Measurements from ENCODE around the gene ADAMTS15.

The ADAMTS15 gene

DNA sequence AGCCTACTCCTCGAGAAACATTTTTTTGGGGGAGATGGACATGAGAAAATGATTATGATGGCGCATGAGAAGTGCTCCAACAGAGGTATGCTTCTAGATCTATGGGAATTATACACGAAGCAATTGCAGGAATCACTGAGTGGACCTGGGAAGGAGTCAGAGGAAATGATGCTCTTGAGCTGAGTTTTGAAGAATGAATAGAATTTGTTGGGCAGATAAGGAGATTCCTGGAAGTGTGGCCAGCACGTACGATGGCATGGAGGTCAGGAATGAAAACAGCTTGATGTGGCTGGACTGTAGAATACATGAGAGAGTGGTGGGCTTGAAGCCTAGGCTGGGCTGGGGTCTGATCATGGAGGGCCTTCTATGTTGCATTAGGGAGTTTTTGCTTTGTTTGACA lies 31.7 kb downstream of the ADAMTS15 start:
- DNase-seq = no peak

DNA sequence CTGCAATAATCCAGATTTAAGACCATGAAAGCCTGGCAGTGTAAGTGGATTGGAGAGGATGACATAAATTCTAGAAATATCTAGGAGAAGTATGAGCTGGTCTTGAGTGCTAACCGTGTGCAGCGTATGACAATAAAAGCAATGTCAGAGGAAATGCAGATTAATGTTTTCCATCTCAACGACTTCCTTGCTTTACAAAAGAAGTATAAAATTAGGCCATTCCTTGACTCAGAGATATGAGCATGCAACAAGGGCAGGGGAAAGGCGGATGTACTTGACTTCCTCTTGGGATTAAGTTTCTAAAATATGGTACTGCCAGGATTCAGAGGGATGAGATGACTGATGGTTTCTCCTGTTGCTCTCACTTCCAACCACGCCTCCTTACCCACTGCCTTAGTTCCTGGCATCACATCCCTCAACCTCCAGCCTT lies 32.3 kb downstream of the ADAMTS15 start:
- no peak for DNase-seq

DNA sequence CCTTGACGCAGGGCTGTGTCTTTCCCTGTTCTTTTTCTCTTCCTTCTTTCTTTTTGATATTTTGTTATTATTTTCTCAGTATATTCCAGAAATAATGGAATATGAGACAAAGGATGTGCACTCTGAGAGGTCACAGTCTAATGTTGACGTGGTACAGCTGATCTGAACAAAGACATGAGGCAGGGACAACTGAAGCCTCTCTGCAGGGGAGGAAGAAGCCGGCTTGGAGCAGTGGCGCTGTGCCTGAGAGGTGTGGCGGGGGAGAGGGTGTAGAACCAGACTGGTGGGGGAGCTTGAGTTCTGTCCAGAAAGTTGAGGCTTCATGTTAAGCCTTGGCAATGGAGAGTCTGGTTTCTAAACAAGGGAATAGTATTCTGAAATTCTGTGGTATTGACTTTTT lies 34.7 kb downstream of the ADAMTS15 start:
- no peak for DNase-seq

DNA sequence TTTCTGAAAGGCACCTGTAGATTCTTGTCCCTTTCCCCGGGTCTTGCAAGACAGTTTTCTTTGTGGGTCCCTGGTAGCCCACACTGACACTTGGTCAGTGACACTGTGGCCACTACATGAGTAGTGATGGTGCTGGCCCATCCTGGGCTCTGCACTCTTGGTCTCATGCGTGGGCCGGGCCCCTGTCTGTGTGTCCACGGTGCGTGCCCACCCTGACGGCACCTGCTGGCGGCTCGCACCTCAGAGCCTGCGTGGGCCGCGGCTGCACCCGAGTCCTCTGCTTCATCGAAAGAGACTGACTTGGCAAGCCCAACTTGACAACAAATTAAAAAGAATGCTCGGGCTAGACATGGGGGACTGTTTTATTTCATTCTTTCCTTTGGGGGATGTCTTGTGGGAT lies 37.5 kb downstream of the ADAMTS15 start:
- DNase-seq = no peak

DNA sequence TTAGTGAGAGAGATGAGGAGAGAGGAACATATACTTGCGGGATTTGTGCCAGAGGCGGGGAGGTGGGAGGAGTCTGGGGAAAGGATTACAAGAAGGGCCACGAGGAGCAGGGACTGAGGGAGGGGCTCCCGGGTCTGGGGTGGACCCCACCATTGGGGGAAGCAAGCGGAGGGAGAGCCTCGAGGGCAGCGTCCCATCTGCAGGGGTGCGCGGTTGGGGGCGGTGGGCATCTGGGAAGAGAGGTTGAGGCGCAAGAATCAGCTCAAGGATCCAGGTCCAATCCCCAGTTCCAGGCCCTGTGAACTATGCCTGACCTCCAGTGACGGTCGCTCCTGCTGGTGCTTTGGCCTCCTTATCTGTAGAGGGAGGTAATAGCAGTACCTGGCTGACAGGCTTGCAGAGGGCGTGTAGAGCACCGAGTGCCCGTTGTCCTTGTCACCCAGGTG lies 38.0 kb downstream of the ADAMTS15 start:
- no peak for DNase-seq

DNA sequence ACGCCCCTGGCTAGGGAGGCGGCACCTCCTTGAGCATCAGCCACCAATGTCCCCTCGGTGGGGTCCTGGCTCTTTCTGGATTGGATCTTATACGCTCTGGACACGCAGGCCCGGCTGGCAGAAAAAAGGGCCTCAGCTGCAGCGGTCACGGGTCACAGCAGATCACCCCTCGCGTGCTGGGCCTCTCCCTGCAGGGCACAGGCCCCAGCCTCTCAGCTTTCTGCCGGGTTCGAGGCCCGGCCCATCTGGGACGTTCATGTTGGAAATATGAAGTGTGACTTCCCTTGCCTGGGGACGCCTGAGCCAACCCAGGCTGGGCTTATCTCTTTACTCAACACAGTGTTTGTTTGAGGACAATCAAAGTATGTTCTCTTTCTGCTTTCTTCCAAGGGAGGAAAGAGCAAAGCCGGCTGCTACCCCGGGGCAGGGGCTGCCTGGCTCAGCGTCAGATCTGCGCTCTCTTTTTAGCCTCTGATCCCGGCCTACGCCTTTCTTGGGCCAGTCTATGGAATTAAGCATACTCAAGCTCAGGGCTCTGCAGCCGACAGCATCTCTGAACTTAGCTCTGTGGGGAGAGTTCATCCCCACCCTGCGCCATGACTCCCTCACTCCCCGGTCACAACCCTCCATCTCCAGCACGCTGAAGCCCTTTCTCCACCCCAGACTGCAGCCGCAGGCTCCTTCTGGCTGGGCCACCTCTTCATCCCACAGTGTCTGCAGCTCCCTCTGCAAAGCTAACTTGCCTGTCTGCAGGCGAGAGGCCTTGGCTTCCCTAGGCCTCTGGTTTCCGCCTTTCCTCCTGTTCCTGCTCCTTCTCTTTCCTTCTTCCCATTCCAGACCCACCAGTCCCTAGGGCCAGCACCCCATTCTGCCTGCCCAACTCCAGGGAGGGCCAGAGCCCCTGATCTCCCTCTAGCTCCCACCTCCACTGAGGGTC lies 38.8 kb downstream of the ADAMTS15 start:
- DNase-seq = no peak

DNA sequence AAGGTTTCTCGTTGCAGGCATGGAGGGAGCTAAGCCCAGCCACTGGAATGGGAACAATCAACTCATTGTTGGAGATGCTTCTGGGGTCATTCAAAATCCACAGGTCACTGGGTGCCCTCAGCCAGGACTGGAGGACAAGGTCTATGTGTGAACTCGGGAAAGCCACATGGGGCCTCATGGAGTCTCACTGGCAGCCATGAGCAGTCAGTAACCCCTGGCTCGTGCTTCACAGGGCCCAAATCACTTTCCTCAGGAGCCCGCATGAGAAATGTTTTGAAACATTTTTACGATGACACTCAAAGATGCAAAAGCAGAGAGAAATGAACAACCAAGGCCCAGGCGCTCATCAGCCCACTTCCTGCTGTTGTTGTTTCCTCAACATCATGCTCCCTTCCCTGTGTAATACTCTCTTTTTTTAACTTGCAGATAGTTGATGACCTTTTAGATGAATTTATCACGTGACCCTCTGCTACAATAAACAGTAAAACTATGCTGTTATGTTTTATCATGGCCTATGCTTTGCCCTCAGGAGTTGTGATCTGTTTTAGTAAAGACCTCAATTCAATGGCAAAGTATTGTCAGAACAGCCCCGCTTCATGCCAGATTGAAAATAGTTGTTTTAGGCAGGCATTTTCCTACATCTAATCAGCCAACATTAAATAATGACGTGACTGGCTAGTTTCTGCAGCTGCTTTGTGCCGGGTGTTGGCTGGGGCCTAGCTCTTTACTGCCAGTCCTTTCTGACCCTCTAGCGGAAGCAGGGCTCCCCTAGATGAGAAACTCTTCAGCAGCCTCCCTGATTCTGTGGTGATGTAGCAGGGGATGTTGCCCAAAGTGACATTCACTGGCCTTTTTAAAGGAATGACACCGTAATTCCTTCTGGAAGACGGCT lies 39.7 kb downstream of the ADAMTS15 start:
- DNase-seq = no peak

DNA sequence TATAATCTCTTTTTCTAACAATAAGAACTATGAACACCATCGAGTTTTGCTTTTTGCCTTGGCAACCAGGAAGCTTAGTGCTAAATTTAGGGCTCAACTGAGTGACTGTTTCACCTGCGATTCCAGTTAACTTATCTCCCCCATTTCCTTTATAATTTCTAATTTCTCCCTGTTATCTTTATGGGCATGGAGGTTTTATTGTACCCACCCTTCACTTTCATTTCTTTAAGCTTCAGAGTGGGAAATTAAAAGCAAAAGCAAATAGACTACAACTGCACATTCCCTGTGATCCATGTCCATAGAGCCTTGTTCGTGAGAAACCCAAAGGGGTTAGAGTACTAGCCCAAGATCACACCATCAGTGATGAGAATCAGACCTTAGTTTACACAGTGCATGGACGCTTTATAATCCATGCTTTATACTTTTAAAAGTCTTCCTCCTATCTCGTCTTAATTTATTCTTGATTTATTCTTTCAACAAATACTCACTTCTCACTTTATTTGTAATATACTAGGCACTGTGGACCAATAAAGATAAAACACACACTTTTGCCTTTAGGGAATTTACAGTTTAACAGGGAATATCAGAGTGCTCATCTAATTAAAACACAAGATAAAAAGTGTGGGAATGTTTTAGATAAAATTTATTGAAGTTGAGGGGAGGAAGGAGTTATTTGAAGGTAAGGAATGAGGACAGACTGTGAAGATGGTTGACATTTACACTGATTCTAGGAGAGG lies 40.6 kb downstream of the ADAMTS15 start:
- DNase-seq = no peak

DNA sequence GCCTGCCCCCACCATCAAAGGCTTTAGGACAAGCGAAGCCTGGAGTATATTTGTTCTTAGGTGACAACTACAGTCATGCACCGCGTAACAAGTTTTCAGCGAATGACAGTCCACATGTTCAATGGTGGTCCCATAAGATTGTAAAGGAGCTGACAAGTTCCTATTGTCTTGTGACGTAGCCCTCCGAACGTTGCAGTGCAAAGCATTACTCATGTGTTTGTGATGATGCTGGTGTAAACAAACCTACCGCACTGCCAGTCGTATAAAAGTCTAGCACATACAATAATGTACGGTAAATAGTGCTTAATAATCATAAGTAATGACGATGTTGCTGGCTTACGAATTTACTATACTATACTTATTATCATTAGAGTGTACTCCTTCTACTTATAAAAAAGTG lies 41.3 kb downstream of the ADAMTS15 start:
- no peak for DNase-seq

DNA sequence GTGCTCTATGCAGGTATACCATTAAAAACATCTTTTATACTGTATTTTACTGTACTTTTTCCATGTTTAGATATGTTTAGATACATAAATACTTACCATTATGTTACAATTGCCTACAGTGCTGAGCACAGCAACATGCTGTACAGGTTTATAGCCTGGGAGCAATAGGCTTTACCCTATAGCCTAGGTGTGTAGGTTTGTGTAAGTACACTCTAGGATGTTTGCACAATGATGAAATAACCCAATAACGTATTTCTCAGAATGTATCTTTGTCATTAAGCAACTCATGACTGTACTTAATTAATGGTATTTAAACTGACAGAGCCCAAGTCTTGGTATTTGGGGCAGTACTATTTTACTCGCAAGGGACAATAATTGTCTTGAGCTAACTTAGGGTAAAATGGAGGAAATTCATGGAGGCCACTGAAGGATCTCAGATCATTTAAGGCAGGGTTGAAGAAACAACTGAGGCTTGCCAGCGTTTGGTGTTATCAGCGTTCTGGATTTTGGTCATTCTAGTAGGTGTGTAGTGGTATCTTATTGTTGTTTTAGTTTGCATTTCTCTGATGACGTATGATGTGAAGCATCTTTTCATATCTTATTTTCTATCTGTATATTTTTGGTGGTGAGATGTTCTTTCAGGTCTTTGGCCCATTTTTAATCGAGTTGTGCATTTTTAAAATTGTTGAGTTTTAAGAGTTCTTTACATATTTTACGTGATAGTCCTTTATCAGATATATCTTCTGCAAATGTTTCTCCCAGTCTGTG lies 42.4 kb downstream of the ADAMTS15 start:
- no peak for DNase-seq

DNA sequence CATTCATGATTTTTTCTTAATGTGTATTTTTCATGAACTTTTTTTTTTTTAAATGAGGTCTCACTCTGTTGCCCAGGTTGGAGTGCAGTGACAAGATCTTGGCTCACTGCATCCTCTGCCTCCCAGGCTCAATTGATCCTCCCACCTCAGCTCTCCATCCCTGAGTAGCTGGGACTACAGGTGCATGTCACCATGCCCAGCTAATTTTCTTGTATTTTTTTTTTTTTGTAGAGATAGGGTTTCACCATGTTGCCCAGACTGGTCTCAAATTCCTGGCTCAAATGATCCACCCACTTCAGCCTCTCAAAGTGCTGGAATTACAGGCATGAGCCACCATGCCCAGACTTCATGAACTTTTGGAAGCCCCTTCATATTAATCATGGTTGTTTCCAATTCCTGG lies 49.7 kb downstream of the ADAMTS15 start:
- no peak for DNase-seq

DNA sequence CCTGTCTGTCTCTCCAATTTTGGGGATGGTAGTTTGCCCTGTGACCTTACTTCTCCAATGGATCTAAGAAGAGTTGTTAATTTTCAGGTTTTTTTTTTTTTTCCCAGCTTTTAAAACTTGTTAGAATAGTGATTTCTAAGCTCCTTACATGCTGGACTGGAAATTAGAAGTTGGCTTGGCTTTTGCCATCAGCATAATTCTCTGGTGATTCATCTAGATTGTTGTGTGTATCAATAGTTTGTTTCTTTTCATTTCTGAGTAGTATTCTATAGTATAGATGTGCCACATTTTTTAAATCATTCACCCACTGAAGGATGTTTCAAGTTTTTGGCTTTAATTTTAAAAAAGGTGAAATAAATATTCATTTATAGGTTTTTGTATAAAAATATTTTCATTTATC lies 51.4 kb downstream of the ADAMTS15 start:
- DNase-seq = no peak

DNA sequence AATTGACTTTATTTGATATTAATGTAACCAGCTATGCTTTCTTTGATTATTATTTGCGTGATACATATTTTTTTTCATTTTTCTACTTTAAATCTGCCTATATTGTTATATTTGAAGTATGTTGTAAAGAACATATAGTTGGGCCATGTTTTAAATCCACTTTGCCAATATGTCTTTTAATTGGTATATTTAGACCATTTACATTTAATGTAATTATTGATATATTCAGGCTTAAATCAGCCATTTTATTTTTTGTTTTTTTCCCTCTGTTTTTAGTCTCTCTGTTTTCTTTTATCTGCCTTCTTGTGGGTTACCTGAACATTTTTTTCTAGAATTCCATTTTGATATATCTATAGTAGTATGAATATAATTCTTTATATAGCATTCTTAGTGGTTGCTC lies 55.9 kb downstream of the ADAMTS15 start:
- DNase-seq = no peak

DNA sequence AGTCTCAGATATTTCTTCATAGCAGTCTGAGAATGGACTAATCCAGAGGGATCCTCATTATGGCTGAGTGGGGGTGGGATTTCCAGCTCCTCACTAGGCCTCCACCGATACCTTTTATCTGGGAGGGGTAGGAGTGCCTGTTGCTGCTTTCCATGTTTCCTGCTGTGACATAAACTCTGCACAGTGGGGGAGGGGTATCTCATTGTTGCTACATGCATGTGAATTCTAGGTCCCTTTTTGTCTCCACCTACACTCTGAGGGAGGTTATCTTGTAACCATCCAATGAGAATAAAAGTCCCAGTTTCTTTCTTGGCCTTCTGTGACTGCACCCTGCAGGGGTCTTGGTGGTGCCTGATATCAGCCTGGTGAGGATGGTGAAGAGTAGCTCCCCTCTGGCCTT lies 60.5 kb downstream of the ADAMTS15 start:
- DNase-seq = no peak

DNA sequence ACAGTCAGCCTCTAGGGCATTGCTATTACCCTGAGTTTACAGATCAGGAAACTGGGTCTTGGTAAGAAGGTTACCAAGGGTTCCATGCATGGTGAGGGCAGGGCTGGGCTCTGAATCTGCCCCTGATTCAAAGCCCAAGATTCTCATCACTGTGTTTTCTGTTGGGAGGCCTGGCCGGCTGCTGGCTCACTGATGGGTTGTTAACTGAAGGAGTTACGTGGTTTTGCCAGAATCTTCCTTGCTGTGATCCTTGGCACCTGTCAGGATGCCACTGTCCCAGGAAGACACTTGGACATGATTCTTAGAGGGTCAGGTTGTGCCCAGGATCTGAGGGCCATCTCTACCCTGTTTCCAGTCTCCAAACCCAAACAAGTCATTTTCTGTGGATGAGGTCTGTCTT lies 61.5 kb downstream of the ADAMTS15 start:
- DNase-seq = no peak

DNA sequence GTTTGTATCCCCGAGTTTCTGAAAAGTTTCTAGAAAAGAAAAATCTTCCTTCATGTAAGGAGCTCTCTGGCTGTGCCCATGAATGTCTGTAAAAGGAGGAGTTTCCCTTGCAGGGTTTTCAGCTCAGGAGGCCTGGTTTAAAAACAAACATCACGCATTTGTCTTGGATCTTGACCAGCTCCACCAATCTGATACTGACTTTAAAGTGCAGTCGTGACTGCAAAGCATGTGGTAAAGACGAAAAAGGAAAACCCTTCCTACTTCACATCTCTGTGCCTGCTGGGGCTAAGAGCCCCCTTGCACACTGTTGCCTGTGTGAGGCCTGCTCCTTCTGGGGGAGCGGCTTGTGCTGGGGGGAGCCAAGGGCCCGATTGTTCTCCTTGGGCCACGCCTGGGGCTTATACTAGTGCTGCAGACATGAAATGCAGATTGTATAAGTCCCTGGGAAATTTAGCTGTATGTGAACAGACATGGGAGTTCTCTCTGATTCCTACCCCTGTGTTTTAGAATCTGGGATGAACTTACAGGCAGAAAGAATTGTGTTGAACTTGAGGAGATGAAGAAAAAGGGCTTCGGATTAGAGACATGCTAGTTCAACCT lies 62.1 kb downstream of the ADAMTS15 start:
- no peak for DNase-seq

DNA sequence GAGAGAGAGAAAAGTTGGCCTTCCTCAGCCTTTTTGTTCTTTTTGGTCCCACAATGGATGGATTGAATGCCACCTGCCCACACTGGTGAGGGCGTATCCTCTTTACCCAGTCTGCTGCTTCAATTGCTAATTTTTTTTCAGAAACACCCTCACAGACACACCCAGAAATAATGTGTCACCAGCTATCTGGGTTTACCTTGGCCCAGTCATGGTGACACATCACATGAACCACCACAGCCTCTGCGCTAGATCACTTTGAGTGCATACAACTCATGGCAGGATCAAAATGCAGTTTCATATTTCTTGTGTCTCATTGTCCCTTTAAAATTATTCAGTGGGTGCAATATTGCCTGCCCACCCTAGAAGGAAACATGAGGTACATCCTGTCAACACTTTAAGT lies 63.3 kb downstream of the ADAMTS15 start:
- DNase-seq = no peak

DNA sequence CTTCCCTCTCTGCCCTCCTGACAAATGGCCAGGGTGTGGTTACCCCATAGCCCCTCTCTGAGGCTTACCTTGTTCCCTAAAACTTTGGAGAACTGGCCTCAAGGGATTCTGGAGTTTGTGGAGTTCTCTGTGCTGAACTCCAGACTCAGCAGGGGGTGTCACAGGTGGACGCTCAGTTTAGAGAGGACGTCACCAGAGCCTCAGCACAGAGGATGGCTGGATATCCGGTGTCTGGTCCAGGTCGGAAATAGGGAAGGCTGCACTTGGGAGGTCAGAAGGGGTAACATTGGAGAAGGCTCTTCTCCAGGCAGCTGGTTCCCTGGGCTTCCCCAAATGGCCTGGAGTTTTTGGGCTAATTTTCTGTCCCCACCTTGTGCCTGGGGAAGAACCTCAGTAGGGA lies 64.2 kb downstream of the ADAMTS15 start:
- DNase-seq = no peak

DNA sequence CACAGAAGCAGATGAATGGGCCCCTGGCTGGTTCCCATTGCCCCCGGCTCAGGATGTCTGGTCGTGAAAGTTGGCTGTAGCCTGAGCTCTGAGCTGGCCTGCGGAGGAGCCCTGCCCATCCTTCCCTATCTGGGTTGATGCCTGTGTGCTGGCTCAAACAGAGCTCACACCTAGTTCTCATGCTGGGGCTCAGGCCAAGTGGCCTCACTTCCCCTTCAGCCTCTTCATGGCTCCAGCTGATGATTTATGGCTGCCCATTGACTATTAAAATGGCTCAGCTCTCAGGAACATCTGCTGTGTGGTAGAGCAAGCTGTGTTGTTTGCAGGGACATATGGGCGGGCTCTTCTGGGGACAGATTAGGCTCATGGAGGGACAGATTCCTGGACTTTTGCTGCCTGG lies 64.7 kb downstream of the ADAMTS15 start:
- DNase-seq = no peak

DNA sequence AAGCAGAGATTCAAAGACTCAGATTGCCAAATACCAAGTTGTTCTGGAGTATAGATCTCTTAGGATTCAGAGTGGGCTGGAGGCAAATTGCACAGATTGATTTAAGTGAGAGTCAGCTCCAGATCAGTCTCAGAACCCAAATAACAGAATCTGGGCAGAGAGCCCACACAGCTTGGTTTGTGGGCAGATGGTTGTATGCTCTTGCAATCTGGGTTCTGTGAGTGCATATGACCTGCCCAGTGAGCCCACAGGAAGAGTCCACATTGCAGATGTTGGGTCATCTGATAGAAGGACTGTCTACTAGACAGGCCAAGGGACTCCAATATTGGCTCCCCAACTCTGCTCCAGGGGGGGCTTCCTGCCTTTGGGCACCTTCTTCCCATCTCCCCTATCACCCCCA lies 65.9 kb downstream of the ADAMTS15 start:
- no peak for DNase-seq

DNA sequence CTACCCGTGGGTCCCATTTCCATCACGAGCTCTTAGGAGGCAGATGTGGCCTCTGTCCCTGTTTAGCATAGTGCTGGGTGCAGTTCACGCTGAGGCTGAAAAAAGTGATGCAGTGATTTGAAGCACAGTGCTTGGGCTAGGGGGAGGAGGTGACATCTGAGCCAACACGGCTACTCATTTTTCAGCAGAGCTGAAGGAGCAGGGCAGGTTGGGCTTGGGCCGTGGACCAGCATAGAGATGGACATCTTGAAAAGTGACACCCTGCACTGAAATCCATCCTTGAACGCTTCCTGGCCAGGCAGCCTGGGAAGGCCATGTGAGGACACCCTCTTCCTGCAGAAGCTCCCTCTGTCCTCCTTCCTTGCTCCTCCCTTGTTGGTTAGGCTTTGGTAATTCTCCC lies 66.4 kb downstream of the ADAMTS15 start:
- DNase-seq = no peak
